ENCODE measurements around the gene DOK1. TPM values are rescaled to one million over a fixed set of nuclear protein-coding genes. Genes with fewer than 3 reads are reported as not detected.

The DOK1 gene
- total RNA-seq, 1 donor from 2014 or later, result 15.7 TPM

- no peak for DNase-seq (ENCODE audit: low read depth, low spot score)
Observed at GRCh38 chr2:74567881-74568280, 13.4 kb downstream of the DOK1 start.

- DNase-seq (ENCODE audit: low read depth, low spot score), result no peak
Observed at GRCh38 chr2:74569686-74570085, 15.2 kb downstream of the DOK1 start.

- DNase-seq (ENCODE audit: low read depth, low spot score), result no peak
Observed at GRCh38 chr2:74571058-74571457, 16.5 kb downstream of the DOK1 start.

- DNase-seq (ENCODE audit: low read depth, low spot score), result no peak
Observed at GRCh38 chr2:74572178-74572925, 17.8 kb downstream of the DOK1 start.

- DNase-seq (ENCODE audit: low read depth, low spot score), result no peak
Observed at GRCh38 chr2:74573747-74574562, 19.4 kb downstream of the DOK1 start.

- DNase-seq (ENCODE audit: low read depth, low spot score), result no peak
Observed at GRCh38 chr2:74575320-74575719, 20.8 kb downstream of the DOK1 start.

GRCh38 chr2:74576211-74576862, 21.8 kb downstream of the DOK1 start:
- DNase-seq (ENCODE audit: low read depth, low spot score), result no peak

GRCh38 chr2:74576863-74577229, 22.3 kb downstream of the DOK1 start:
- DNase-seq (ENCODE audit: low read depth, low spot score), result no peak

- DNase-seq (ENCODE audit: low read depth, low spot score), result no peak
Observed at GRCh38 chr2:74577448-74577847, 22.9 kb downstream of the DOK1 start.

GRCh38 chr2:74578408-74578807, 23.9 kb downstream of the DOK1 start:
- no peak for DNase-seq (ENCODE audit: low read depth, low spot score)

GRCh38 chr2:74581463-74581862, 26.9 kb downstream of the DOK1 start:
- DNase-seq (ENCODE audit: low read depth, low spot score), result no peak

- DNase-seq (ENCODE audit: low read depth, low spot score), result no peak
Observed at GRCh38 chr2:74582184-74582583, 27.7 kb downstream of the DOK1 start.

GRCh38 chr2:74583504-74583903, 29.0 kb downstream of the DOK1 start:
- DNase-seq (ENCODE audit: low read depth, low spot score), result no peak

GRCh38 chr2:74584088-74584645, 29.6 kb downstream of the DOK1 start:
- no peak for DNase-seq (ENCODE audit: low read depth, low spot score)

- DNase-seq (ENCODE audit: low read depth, low spot score), result no peak
Observed at GRCh38 chr2:74585406-74586185, 31.1 kb downstream of the DOK1 start.

- DNase-seq (ENCODE audit: low read depth, low spot score), result no peak
Observed at GRCh38 chr2:74587664-74588277, 33.3 kb downstream of the DOK1 start.

GRCh38 chr2:74588664-74589063, 34.1 kb downstream of the DOK1 start:
- no peak for DNase-seq (ENCODE audit: low read depth, low spot score)

GRCh38 chr2:74593826-74594772, 39.6 kb downstream of the DOK1 start:
- no peak for DNase-seq (ENCODE audit: low read depth, low spot score)

- no peak for DNase-seq (ENCODE audit: low read depth, low spot score)
Observed at GRCh38 chr2:74596584-74596983, 42.1 kb downstream of the DOK1 start.

GRCh38 chr2:74597410-74597809, 42.9 kb downstream of the DOK1 start:
- no peak for DNase-seq (ENCODE audit: low read depth, low spot score)

Measured in pulmonary artery endothelial cell (primary cell).